Liver (tissue), 9 donors: Measurements from ENCODE around the gene PDXK. TPM values are rescaled to one million over a fixed set of nuclear protein-coding genes. Genes with fewer than 3 reads are reported as not detected.
"Not testable (repeated sequence)": the region's sequence is repeated elsewhere in the genome, so short reads cannot be mapped to it uniquely, and the experiment has no call there.

Source experiments
- DNase-seq: peaks from one replicate; pipeline ENCODE4 v3.0.0-alpha.2; 2017; ENCODE audit warnings: low spot score
- H3K27ac ChIP-seq, 2 donors: one replicate each; pipeline ENCODE4 v1.7.0; 2013; ENCODE audit warnings: inconsistent platforms in 2 of 2, low read length in 2 of 2, control low read depth in 1 of 2, low read depth in 1 of 2, mild to moderate bottlenecking in 1 of 2
- H3K27me3 ChIP-seq, 4 donors: one replicate each; pipeline versions ENCODE4 v1.6.1 to v1.7.0; 2013; ENCODE audit warnings: low read length in 3 of 4, inconsistent platforms in 1 of 4, mild to moderate bottlenecking in 1 of 4, moderate library complexity in 1 of 4; ENCODE audit not compliant: control insufficient read depth in 4 of 4, insufficient read depth in 4 of 4
- H3K36me3 ChIP-seq, 4 donors: one replicate each; pipeline versions ENCODE4 v1.6.1 to v1.7.0; 2013; ENCODE audit warnings: low read length in 3 of 4, mild to moderate bottlenecking in 3 of 4, low read depth in 1 of 4, moderate library complexity in 1 of 4; ENCODE audit not compliant: control insufficient read depth in 4 of 4, insufficient read depth in 3 of 4
- H3K4me1 ChIP-seq, 4 donors: one replicate each; pipeline versions ENCODE4 v1.6.1 to v1.7.0; 2013; ENCODE audit warnings: low read length in 3 of 4, mild to moderate bottlenecking in 3 of 4, moderate library complexity in 1 of 4; ENCODE audit not compliant: control insufficient read depth in 4 of 4, insufficient read depth in 4 of 4
- H3K4me3 ChIP-seq, 3 donors: one replicate each; pipeline versions ENCODE4 v1.6.1 to v1.7.0; 2013; ENCODE audit warnings: low read length in 3 of 3, control low read depth in 1 of 3, low read depth in 1 of 3, mild to moderate bottlenecking in 1 of 3
- H3K9ac ChIP-seq, 2 donors: one replicate each; pipeline ENCODE4 v1.7.0; 2013; ENCODE audit warnings: low read length in 2 of 2, mild to moderate bottlenecking in 2 of 2, moderate library complexity in 2 of 2, control low read depth in 1 of 2, low read depth in 1 of 2
- H3K9me3 ChIP-seq, 4 donors: one replicate each; pipeline versions ENCODE4 v1.6.1 to v1.7.0; 2013; ENCODE audit warnings: low read length in 3 of 4; ENCODE audit not compliant: control insufficient read depth in 4 of 4
- CTCF ChIP-seq: fragments of 150-350 bp; IDR thresholded peaks from 2 replicates; pipeline ENCODE4 v1.5.1; 2017; ENCODE audit warnings: improper control_type of control experiment, low read depth, low read length; ENCODE audit not compliant: missing input control
- EGR1 ChIP-seq, 2 donors: IDR thresholded peaks; 2 replicates each; pipeline ENCODE4 v1.6.1; 2016 to 2018; ENCODE audit warnings: antibody characterized with exemption in 2 of 2, low read depth in 2 of 2
- FOXA1 ChIP-seq: IDR thresholded peaks from 2 replicates; pipeline ENCODE4 v1.6.1; 2016; ENCODE audit warnings: antibody characterized with exemption
- FOXA2 ChIP-seq: IDR thresholded peaks from 2 replicates; pipeline ENCODE4 v1.6.1; 2016; ENCODE audit warnings: antibody characterized with exemption
- GABPA ChIP-seq, 2 donors: IDR thresholded peaks in 1 of 2; conservative IDR thresholded peaks in 1 of 2; 2 replicates each; pipeline ENCODE4 v1.6.1; 2016; ENCODE audit warnings: antibody characterized with exemption in 2 of 2, mild to moderate bottlenecking in 1 of 2, moderate library complexity in 1 of 2
- HNF4A ChIP-seq, 2 donors: conservative IDR thresholded peaks; 2 replicates each; pipeline ENCODE4 v1.6.1; 2016; ENCODE audit warnings: antibody characterized with exemption in 2 of 2, mild to moderate bottlenecking in 2 of 2
- HNF4G ChIP-seq: IDR thresholded peaks from 2 replicates; pipeline ENCODE4 v1.6.1; 2016; ENCODE audit warnings: antibody characterized with exemption
- NR2F2 ChIP-seq: IDR thresholded peaks from 2 replicates; pipeline ENCODE4 v1.6.1; 2016; ENCODE audit warnings: antibody characterized with exemption
- RAD21 ChIP-seq, 2 donors: IDR thresholded peaks; 2 replicates each; pipeline ENCODE4 v1.6.1; 2016; ENCODE audit warnings: antibody characterized with exemption in 2 of 2, mild to moderate bottlenecking in 2 of 2
- SP1 ChIP-seq: IDR thresholded peaks from 2 replicates; pipeline ENCODE4 v1.6.1; 2018; ENCODE audit warnings: antibody characterized with exemption, mild to moderate bottlenecking
- WGBS: extraction: QIAGEN DNeasy Blood & Tissue Kit; methylation state at CpG from one replicate; pipeline ENCODE4 v1.1.7; 2013; 5-methylcytosine and 5-hydroxymethylcytosine counted together
- polyA plus RNA-seq, 2 donors: library from polyadenylated mRNA; stranded (reverse) in 1 of 2; unstranded in 1 of 2; fragments of 200-250 nt in 1 of 2; fragments of >200 nt in 1 of 2; fragmentation: Nextera tagmentation in 1 of 2; extraction: Ambion mirVana in 1 of 2; gene quantifications; one replicate each; pipeline versions ENCODE4 v1.2.1 to v1.2.3, GENCODE V29; 2013 to 2015
- total RNA-seq, 2 donors: library from RNA; depleted of rRNA; stranded (reverse); fragments of >200 nt; gene quantifications; one replicate each; pipeline ENCODE4 v1.2.3, GENCODE V29; 2014
- TF ChIP-seq, protein P1 (sequence below): IDR thresholded peaks from 2 replicates; pipeline ENCODE4 v1.6.1; 2016; ENCODE audit warnings: antibody characterized with exemption, mild to moderate bottlenecking
- TF ChIP-seq, protein P2 (sequence below): IDR thresholded peaks from 2 replicates; pipeline ENCODE4 v1.6.1; 2016; ENCODE audit warnings: antibody characterized with exemption
- donor health status: healthy.
- donor health status: healthy.
- donor health status: healthy.
- donor health status: healthy.
- donor health status: healthy.

Gene PDXK
- total and polyA plus RNA-seq, 4 donors: 20.5 to 104 (median 34.9) TPM

DNA sequence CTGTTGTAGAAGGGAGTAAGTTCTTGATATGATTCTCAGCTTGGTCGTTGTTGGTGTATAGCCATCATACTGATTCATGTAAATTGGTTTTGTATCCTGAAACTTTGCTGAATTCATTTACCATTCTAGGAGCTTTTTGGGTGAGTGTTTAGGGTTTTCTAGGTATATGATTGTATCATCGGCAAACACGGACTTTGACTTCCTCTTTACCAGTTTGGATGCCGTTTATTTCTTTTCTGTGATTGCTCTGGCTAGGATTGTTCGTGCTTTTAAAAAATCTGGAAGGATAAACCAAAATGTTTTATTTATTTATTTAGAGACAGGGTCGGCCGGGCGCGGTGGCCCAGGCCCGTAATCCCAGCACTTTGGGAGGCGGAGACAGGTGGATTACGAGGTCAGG, 39.0 kb upstream of the PDXK start:
- H3K9me3 ChIP-seq: no peaks in the 10 kb centered on the region
- no peak overlapping the region for H3K9ac ChIP-seq
- no peak for DNase-seq
- 51% methylated on average over 12 of the region's 12 CpGs for WGBS
- TF ChIP-seq NR2F2: no peak
- TF ChIP-seq HNF4A (conservative IDR thresholded peaks at IDR 0.05): peak; percentile 35 to 67
- TF ChIP-seq HNF4G: no peak
- TF ChIP-seq FOXA1: no peak
- TF ChIP-seq, protein P1, sequence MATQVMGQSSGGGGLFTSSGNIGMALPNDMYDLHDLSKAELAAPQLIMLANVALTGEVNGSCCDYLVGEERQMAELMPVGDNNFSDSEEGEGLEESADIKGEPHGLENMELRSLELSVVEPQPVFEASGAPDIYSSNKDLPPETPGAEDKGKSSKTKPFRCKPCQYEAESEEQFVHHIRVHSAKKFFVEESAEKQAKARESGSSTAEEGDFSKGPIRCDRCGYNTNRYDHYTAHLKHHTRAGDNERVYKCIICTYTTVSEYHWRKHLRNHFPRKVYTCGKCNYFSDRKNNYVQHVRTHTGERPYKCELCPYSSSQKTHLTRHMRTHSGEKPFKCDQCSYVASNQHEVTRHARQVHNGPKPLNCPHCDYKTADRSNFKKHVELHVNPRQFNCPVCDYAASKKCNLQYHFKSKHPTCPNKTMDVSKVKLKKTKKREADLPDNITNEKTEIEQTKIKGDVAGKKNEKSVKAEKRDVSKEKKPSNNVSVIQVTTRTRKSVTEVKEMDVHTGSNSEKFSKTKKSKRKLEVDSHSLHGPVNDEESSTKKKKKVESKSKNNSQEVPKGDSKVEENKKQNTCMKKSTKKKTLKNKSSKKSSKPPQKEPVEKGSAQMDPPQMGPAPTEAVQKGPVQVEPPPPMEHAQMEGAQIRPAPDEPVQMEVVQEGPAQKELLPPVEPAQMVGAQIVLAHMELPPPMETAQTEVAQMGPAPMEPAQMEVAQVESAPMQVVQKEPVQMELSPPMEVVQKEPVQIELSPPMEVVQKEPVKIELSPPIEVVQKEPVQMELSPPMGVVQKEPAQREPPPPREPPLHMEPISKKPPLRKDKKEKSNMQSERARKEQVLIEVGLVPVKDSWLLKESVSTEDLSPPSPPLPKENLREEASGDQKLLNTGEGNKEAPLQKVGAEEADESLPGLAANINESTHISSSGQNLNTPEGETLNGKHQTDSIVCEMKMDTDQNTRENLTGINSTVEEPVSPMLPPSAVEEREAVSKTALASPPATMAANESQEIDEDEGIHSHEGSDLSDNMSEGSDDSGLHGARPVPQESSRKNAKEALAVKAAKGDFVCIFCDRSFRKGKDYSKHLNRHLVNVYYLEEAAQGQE: no peak
- TF ChIP-seq, protein P2, sequence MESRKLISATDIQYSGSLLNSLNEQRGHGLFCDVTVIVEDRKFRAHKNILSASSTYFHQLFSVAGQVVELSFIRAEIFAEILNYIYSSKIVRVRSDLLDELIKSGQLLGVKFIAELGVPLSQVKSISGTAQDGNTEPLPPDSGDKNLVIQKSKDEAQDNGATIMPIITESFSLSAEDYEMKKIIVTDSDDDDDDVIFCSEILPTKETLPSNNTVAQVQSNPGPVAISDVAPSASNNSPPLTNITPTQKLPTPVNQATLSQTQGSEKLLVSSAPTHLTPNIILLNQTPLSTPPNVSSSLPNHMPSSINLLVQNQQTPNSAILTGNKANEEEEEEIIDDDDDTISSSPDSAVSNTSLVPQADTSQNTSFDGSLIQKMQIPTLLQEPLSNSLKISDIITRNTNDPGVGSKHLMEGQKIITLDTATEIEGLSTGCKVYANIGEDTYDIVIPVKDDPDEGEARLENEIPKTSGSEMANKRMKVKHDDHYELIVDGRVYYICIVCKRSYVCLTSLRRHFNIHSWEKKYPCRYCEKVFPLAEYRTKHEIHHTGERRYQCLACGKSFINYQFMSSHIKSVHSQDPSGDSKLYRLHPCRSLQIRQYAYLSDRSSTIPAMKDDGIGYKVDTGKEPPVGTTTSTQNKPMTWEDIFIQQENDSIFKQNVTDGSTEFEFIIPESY: no peak
- TF ChIP-seq EGR1 (IDR thresholded peaks at IDR 0.05; ENCODE audit: low read depth in 2 of 2): no peak
- peak; percentile 37 for TF ChIP-seq SP1
- no peaks in the 10 kb centered on the region for H3K4me1 ChIP-seq
- H3K36me3 ChIP-seq: peaks cover 6 to 47% (median 19%) of the 10 kb centered on the region in 4 donors
- no peak overlapping the region for H3K4me3 ChIP-seq
- H3K27me3 ChIP-seq: no peaks in the 10 kb centered on the region
- no peak overlapping the region for H3K27ac ChIP-seq

DNA sequence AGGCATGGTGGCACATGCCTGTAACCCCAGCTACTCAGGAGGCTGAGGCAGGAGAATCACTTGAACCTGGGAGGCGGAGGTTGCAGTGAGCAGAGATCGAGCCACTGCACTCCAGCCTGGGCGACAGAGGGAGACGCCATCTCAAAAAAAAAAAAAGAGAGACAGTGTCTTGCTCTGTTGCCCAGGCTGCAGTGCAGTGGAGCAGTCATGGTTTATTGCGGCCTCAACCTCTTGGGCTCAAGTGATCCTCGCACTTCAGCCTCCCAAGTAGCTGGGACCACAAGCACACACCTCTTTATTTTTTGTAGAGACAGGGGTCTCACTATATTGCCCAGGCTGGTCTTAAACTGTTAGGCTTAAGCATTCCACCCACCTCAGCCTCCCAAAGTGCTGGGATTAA, 38.5 kb upstream of the PDXK start:
- 97% methylated on average over 6 of the region's 6 CpGs for WGBS
- DNase-seq, H3K4me3 ChIP-seq, H3K27me3 ChIP-seq, H3K27ac ChIP-seq, H3K9me3 ChIP-seq, H3K4me1 ChIP-seq, H3K9ac ChIP-seq: not testable (repeated sequence)
- peaks cover 4 to 49% (median 21%) of the 10 kb centered on the region in 4 donors for H3K36me3 ChIP-seq

GRCh38 chr21:43681650-43682049, 37.3 kb upstream of the PDXK start:
- DNase-seq: no peak
- H3K9ac ChIP-seq: no peak overlapping the region
- H3K4me3 ChIP-seq: no peak overlapping the region
- no peaks in the 10 kb centered on the region for H3K27me3 ChIP-seq
- TF ChIP-seq NR2F2 (no peak), HNF4A (conservative IDR thresholded peaks at IDR 0.05) (no peak), GABPA (IDR thresholded peaks at IDR 0.05 in 1 of 2, conservative IDR thresholded peaks at IDR 0.05 in 1 of 2) (no peak), FOXA2 (no peak), CTCF (no peak), RAD21 (IDR thresholded peaks at IDR 0.05) (no peak)
- 98% methylated on average over 6 of the region's 6 CpGs for WGBS
- H3K36me3 ChIP-seq: peaks cover 6 to 51% (median 22%) of the 10 kb centered on the region in 4 donors
- H3K27ac ChIP-seq: no peak overlapping the region
- H3K4me1 ChIP-seq: no peaks in the 10 kb centered on the region
- no peaks in the 10 kb centered on the region for H3K9me3 ChIP-seq
